Measurements from ENCODE around the gene PTTG1IP2.
A peak's percentile ranks its signal among the peaks of the same experiment; 100 is the strongest.

Gene PTTG1IP2

DNA sequence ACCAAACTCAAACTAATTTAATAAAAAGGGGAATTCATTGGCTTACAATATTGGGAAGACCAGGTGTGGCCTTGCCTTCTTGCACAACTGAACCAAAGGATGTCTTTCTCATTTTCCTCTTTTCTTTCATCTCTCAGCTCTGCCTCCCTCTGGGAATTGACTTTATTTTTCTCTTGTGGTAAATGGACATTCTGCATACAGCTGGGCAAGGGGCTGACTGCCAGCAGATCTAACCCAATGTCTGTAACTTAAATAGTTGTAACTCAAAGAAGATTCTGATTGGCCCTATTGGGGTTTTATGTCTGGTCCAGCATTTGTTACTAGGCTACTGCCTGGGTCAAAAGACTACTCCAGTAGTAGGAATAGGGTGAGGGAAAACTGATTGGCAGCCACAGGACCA lies 15.3 kb downstream of the PTTG1IP2 start:
- DNase-seq, result no peak

DNA sequence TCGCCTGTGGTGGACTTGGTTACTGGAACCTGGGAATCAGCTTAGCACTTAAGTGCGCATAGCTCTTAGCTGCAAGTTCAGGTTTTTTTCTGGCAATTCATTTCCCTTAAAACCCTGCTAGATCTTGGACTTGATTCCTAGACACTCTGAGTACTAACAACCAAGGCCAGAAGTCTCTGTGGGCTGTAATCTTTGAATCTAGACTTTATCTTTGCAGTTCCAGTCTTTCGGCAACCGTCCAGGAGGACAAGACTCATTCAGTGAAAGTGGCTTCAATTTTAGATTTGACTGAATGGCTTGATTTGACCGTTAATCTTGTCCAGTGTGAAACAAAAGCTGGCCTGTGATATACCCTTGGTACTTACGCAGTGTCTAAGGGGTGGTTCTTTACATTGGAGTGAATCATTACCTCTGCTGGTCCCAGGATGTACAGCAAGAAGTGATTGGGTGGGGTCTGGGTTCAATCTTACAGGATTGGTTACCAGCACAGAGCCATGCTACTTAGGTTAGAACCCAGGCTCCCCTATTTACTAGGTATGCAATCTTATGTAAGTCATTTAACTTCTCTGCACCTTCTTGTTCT lies 16.4 kb downstream of the PTTG1IP2 start:
- DNase-seq, result no peak

DNA sequence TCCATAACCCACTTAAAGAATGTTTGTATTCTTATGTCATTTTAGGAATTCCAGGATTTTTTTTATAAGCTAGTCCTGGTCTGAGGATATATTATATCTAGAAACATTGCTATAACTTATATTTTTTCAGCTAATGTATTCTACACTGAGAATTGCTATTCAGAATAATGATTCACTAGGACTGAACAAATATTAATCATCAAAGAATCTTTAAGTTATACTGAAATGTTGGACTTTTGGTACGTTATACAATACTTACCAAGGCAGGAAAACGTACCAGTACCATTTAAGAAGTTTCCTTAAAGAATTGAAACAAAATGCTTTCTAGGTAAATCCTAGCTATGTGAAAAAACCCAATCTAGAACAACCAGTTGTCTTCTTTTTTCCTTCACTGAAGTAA lies 18.4 kb downstream of the PTTG1IP2 start:
- no peak for DNase-seq

DNA sequence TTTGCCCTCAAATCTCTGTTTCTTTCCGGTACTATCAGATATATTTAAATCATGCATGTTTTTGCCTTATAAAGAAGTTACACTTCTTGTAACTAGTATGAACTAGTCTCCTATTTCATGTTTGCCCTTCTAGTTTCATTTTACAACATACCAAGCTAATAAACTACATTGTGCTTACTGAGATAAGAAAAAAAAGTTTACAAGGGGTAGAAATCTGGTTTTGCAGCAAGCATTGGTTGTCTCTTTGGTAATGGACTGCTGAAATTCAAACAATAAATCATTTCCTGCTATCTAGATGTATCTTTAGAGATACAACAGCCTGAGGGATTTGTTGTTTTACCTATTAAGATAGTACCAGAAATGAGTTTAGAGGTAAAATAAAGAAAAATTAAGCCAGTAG lies 18.8 kb downstream of the PTTG1IP2 start:
- no peak for DNase-seq

DNA sequence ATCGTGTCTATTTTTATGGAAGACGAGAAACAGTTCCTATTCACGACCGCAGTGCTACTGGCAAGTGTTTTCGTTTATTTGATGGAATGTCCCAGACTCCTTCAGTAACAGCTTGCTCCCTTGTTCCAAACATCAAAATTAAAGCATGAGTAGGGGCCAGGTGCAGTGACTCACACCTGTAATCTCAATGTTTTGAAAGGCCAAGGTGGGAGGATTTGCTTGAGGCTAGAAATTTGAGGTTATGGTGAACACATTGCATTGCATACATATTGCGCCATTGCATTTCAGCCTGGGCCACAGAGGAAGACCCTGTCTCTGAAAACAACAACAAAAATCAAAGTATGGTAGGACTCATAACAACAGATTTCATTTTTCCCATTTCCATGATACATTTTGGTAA lies 22.8 kb downstream of the PTTG1IP2 start:
- no peak for DNase-seq

DNA sequence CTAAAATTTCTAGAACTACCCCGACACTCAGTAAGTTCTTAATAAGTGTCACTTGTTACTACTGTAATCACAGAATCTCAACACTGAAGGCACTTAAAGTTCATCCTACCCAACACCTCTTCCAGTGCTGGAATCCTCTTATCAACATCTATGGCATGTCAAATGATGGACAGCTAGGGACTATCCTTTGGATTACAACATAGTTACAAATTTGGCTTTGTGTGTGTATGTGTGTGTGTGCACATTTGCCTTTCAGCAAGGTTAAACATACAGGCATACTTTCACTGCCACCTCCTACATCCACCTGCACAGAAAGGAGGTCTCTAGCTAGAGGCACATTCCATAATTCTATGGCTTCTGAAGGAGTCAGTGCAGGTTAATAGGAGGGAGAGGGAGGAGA lies 25.8 kb downstream of the PTTG1IP2 start:
- no peak for DNase-seq

DNA sequence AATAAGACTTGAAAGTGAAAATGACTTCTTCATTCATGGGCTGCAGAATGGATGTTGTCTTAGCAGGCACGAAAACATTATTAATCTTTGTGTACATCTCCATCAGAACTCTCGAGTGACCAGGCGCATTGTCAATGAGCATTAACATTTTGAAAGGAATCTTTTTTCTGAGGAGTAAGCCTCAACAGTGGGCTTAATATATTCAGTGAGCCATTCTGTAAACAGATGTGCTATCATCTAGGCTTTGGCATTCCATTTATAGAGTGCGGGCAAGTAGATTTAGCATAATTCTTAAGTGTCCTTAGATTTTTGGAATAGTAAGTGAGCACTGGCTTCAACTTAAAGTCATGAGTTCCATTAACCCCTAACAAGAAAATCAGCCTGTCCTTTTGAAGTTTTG lies 33.1 kb downstream of the PTTG1IP2 start:
- no peak for DNase-seq

DNA sequence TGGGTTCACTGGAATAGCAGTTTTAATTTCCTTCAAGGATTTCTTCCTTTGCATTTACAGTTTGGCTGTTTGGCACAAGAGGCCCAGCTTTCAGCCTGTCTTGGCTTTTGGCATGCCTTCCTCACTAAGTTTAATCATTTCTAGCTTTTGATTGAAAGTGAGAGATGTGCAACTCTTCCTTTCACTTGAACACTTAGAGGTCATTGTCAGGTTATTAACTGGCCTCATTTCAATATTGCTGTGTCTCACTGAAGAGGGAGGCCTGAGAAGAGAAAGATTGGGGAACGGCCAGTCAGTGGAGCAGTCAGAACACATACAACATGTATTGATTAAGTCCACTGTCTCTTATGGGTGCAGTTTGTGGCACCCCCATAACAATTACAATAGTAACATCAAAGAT lies 33.9 kb downstream of the PTTG1IP2 start:
- no peak for DNase-seq

DNA sequence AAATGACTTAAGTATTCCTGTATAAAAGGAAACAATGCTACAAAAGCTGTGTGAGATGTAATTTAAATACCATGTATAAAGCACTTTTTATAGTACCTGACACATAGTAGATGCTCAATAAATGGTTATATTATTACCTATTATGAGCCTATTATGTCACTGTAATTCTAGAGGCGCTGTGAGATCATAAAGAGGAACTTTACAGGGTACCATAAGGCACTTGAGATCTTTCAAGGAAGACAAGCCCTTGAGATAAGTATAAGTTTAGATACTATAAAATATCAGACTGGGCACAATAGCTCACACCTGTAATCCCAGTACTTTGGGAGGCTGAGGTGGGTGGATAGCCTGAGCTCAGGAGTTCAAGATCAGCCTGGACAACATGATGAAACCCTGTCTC lies 38.3 kb downstream of the PTTG1IP2 start:
- no peak for DNase-seq

DNA sequence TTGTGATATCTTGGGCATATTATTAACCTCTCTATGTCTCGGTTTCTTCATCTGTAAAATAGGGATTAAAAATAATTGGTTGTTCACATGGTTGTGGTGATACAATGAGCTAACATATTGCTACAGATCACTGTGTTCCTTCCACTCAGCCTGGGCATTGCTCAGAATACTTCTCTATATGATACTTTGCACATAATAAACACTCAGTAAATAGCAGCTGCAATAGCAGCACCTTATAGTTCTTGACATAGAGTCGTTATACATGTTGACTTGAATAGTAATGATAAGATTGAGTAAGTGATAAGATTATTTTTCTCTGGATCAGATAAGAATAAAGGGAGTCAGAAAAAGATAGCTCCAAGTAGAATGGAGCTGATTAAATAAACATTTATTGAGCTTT lies 42.3 kb downstream of the PTTG1IP2 start:
- no peak for DNase-seq

DNA sequence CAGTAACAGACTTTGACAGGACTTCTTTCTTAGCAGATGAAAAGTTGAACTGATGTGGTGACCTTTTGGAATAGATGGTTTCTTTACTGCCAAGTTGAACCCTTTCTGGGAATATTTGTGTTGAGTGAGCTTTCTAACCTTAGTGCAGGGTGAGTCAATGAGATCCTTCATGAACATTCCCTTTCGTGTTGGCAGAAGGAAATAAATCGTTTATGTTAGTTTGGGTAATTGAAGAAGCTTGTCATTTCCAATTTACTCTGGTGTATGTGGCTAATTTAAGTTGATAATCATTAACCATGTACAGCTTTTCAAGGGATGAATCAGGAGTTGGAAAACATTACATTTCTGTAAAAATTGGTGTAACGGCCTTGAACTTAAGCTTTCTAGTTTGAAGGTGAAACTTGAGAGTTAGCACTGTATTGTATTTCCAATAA lies 43.4 kb downstream of the PTTG1IP2 start:
- DNase-seq, result no peak

DNA sequence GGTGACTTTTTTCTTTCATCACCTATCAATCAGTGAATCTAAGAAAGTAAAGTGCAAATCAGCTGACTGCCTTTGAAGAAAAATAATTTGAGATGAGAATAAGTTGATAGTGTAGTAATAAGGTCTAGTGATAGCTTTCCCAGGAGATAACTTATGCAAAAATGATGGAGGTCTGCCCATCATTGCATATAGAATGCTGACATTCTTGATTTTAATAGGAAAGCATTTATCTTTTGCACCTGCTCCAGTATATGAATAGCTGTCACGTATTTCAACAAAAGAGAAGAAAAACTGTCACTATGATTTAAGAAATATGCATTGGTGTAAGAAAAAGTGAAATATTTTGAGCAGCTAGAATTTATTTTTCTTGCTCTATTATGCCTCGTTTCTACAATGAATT lies 46.8 kb downstream of the PTTG1IP2 start:
- DNase-seq, result no peak

DNA sequence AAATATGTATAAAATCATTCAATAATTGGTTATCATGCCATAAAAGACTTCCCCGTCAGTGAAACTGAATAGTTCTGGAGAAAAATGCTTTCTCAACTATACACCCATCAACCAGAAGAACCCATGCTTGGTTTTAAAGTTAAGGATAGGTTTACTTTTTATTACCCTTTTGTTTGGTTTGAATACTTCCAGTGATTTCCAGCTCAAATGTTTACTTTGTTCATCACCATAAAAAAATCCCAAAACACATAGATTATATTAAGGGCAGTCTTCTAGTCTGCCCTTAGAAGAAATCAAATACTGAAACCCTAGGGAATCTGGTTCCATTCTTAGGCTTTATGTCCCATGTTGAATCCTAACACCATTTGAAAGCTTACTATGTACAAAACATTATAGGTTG lies 49.2 kb downstream of the PTTG1IP2 start:
- no peak for DNase-seq

DNA sequence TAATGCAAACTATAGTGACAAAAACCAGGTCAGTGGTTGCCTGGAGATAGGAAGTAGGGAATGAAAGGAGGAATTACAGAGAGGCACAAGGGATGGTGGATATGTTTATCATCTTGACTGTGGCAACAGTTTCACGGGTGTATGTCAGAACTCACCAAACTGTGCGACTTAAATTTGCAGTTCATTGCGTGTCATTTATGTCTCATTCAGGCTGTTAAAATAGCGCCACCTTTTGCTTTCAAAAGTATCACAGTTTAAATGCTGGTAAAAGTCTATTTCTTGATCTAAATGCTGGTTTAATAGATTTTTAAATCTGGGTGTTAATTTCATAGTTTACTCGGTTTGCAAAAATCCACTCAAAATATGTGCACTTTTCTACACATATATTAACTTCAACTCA lies 51.0 kb downstream of the PTTG1IP2 start:
- DNase-seq, result peak; percentile 40

DNA sequence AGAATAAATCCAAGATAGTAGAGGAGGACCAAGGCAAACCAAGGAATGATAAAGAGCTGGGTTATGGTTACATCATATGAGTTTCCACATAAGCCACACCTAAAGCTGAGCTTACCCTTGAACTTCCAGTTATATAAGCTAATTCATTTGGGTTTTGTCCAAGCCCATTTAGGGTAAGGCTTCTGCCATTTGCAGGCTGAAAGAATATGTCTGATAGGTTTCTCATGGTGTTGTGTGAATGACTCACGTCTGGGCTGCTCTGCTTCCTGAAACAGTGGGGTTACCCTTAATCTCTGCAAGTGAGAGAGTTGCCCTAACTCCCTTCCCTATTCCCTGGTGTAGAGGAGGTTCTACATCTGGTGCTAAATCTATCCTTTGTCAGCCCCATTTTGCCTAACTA lies 60.8 kb downstream of the PTTG1IP2 start:
- peak; percentile 73 for DNase-seq

DNA sequence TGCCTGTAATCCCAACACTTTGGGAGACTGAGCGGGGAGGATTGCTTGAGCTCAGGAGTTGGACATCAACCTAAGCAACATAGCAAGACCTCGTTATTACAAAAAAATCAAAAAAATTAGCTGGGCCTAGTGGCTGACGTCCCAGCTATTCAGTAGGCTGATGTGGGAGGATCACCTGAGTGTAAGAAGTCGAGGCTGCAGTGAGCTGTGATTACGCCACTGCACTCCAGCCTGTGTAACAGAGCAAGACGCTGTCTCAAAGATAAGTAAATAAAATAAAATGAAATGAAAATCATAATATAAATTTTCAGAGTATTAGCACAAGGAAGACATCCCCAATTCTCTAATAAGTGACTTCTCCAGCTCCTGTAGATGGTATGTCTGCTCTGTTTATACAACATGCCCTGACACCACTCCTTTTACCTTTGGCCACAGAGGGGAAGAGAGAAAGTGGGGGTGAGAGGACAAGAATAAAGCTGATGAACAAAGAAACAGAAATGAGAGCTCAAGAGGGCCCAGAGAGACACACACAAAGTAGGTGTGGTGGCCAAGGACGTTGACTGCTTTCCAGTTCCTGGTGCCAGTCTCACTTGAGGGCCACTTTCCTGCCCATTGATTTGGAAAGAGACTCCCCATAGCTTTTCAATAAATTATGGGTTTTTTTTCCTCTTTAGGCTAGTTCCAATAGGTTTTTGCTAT lies 62.9 kb downstream of the PTTG1IP2 start:
- no peak for DNase-seq

DNA sequence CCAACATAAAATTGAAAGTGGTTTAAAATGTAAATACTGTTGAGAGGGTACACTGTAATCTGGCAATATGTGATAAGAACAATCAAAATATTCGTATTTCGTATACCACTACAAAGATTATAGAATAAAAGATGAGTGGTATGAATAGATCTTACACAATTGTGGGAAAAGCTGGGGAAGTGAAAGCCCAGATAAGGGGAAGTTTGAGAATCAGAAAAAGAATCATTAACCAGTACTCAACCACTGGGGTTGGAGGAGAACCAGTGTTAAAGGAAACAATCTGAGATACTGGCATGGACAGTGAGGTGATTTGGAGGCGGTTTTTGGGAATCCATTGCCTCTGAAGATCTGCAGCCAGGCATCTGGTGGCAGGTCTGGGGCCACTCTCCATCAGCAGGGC lies 67.0 kb downstream of the PTTG1IP2 start:
- DNase-seq, result no peak

DNA sequence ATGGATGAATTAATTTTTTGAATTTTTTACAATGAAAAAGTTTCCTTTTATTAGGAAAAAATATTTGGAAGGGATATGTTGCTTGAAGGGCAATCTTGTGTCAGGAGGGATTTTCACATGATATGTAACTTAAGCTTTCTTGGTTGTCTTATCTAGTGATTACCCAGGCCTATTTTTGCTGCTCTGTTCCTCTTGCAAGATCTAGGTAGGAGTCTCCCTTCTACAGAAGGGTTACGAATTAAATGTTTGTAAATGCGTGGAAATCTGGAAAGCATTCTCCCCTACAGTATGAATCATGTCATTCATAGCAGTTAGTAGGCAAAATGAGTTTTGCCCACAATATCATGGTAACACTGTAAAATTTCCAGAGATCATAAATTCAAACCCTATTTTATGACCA lies 69.0 kb downstream of the PTTG1IP2 start:
- DNase-seq, result no peak

DNA sequence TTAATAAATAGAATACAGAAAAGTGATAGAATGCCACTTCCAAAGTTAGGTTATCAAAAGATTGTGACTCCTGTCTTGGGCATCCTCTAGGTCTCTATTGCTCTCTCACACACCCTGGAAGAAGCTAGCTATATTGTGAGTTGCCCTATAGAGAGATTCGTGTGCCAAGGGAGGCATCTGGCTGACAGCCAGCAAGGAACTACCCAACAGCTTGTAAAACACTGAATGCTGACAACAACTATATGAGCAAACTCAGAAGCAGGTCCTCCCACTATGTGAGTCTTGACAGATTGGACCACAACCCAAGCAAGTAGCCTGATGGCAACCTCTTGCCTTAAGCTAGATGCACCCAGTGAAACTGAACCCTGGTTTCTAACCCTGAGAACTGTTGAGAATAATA lies 71.0 kb downstream of the PTTG1IP2 start:
- no peak for DNase-seq

DNA sequence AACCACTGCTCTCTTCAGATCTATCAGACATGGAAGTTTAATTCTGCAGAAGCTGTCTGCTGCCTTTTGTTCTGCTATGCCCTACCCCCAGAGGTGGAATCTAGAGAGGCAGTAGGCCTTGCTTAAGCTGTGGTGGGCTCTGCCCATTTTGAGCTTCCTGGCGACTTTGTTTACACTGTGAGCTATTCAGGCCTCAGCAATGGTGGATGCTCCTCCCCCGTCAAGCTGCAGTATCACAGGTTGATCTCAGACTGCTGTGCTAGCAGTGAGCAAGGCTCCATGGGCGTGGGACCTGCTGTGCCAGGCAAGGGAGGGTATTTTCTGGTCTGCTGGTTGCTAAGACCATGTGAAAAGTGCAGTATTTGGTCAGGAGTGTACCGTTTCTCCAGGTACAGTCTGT lies 81.6 kb downstream of the PTTG1IP2 start:
- no peak for DNase-seq

DNA sequence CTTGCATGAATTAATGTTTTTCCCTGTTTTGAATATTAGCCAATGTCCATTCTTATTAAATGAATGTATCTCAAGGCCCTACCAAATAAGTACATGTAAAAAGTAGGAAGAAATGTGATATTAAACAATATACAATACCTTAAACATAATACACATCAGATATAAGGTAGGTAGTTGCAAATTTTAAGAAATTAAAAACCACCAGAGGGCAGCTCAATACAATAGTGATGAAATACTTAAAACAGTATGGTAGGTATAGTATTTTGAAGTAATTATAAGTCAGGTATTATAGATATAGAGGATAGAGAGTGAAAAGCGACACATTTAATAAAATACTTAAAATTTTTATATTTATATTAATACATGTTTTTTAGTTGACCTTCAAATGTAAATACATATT lies 83.1 kb downstream of the PTTG1IP2 start:
- peak; percentile 29 for DNase-seq

DNA sequence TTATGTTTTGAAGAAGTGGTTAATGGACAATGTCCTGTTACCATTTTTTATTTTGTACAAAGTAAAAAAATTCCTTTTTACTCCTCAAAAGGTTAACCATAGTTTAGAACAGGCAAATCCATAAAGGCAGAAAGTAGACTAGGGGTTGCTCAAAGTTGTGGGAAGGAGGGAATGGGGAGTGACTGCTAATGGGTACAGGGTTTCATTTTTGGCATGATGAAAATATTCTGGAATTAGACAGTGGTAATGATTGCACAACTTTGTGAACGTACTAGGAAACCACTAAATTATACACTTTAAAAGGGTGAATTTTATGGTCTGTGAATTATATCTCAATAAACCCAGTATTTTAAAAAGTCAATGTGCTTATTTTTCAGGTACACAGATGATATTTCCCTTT lies 91.3 kb downstream of the PTTG1IP2 start:
- peak; percentile 56 for DNase-seq
